Neural progenitor cell (in vitro differentiated cells): ENCODE measurements around the gene MED19.

Experiments used
- EZH2phosphoT487 ChIP-seq: fragments of 200-600 bp; sonication (generic); IDR thresholded peaks from 2 replicates; pipeline ENCODE4 v1.6.1; 2017; ENCODE audit warnings: antibody characterized with exemption
- TF ChIP-seq, protein P1 (sequence below): fragments of 200-600 bp; sonication (generic); IDR thresholded peaks from 2 replicates; pipeline ENCODE4 v1.5.1; 2017; ENCODE audit warnings: antibody characterized with exemption, mild to moderate bottlenecking

- TF ChIP-seq, protein P1, sequence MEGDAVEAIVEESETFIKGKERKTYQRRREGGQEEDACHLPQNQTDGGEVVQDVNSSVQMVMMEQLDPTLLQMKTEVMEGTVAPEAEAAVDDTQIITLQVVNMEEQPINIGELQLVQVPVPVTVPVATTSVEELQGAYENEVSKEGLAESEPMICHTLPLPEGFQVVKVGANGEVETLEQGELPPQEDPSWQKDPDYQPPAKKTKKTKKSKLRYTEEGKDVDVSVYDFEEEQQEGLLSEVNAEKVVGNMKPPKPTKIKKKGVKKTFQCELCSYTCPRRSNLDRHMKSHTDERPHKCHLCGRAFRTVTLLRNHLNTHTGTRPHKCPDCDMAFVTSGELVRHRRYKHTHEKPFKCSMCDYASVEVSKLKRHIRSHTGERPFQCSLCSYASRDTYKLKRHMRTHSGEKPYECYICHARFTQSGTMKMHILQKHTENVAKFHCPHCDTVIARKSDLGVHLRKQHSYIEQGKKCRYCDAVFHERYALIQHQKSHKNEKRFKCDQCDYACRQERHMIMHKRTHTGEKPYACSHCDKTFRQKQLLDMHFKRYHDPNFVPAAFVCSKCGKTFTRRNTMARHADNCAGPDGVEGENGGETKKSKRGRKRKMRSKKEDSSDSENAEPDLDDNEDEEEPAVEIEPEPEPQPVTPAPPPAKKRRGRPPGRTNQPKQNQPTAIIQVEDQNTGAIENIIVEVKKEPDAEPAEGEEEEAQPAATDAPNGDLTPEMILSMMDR = no peak
- no peak for TF ChIP-seq EZH2phosphoT487
Observed at GRCh38 chr11:57656885-57657193, 55.2 kb downstream of the MED19 start.
